Fibroblast of lung (primary cell): ENCODE results near the gene CNOT8. TPM values are rescaled to one million over a fixed set of nuclear protein-coding genes. Genes with fewer than 3 reads are reported as not detected.

ENCODE experiments used
- DNase-seq, 2 donors: peaks; one replicate each; pipeline versions ENCODE4 v3.0.0 to v3.0.0-alpha.2; 2010; ENCODE audit warnings: low read depth in 2 of 2
- H2AFZ ChIP-seq: 2 replicates; pipeline ENCODE4 v1.5.1; 2012; ENCODE audit warnings: low read length, control low read depth, inconsistent platforms
- H3K27ac ChIP-seq: 2 replicates; pipeline ENCODE4 v1.5.1; 2011; ENCODE audit warnings: low read length, control low read depth; ENCODE audit not compliant: insufficient read depth
- H3K27me3 ChIP-seq: 2 replicates; pipeline ENCODE4 v1.5.1; 2011; ENCODE audit warnings: mild to moderate bottlenecking, low read length; ENCODE audit not compliant: control insufficient read depth, insufficient read depth
- H3K36me3 ChIP-seq: 2 replicates; pipeline ENCODE4 v1.5.1; 2011; ENCODE audit warnings: low read length; ENCODE audit not compliant: control insufficient read depth, insufficient read depth
- H3K4me1 ChIP-seq: 2 replicates; pipeline ENCODE4 v1.5.1; 2011; ENCODE audit warnings: low read length; ENCODE audit not compliant: control insufficient read depth, insufficient read depth; ENCODE audit errors: extremely low read depth
- H3K4me2 ChIP-seq: 2 replicates; pipeline ENCODE4 v1.5.1; 2011; ENCODE audit warnings: low read length, control low read depth; ENCODE audit not compliant: insufficient read depth; ENCODE audit errors: extremely low read depth
- H3K4me3 ChIP-seq, 4 experiments: fragments of 200-600 bp in 1 of 4; sonication (generic) in 1 of 4; replicated peaks in 1 of 4; 2 replicates each; pipeline ENCODE4 v1.5.1; 2011 to 2016; ENCODE audit warnings: low read length in 4 of 4, low read depth in 3 of 4, mild to moderate bottlenecking in 3 of 4, control low read depth in 2 of 4, inconsistent platforms in 1 of 4, mixed read lengths in 1 of 4; ENCODE audit not compliant: insufficient read depth in 1 of 4; ENCODE audit errors: control extremely low read depth in 1 of 4
- H3K79me2 ChIP-seq: 2 replicates; pipeline ENCODE4 v1.5.1; 2012; ENCODE audit warnings: mild to moderate bottlenecking, low read length, inconsistent platforms; ENCODE audit not compliant: control insufficient read depth, insufficient read depth
- H3K9ac ChIP-seq: 2 replicates; pipeline ENCODE4 v1.5.1; 2011; ENCODE audit warnings: mild to moderate bottlenecking, low read length, control low read depth; ENCODE audit not compliant: insufficient read depth
- H3K9me3 ChIP-seq: 2 replicates; pipeline ENCODE4 v1.5.1; 2012; ENCODE audit warnings: low read depth, low read length; ENCODE audit not compliant: control insufficient read depth, insufficient read depth
- H4K20me1 ChIP-seq: 2 replicates; pipeline ENCODE4 v1.5.1; 2011; ENCODE audit warnings: low read length; ENCODE audit not compliant: control insufficient read depth, insufficient read depth; ENCODE audit errors: extremely low read depth
- EZH2 ChIP-seq: IDR thresholded peaks from 2 replicates; pipeline ENCODE4 v1.5.1; 2012; ENCODE audit warnings: low read length, control low read depth, mild to moderate bottlenecking; ENCODE audit errors: missing control alignments
- polyA plus RNA-seq, 2 donors: library from polyadenylated mRNA; depleted of rRNA in 1 of 2; stranded (reverse) in 1 of 2; unstranded in 1 of 2; fragments of >200 nt; gene quantifications; 2 replicates each; pipeline ENCODE4 v1.2.1, GENCODE V29; 2011 to 2012; ENCODE audit warnings: missing spikeins in 1 of 2
- total RNA-seq: library from RNA; depleted of rRNA; stranded (reverse); fragments of >200 nt; gene quantifications from 2 replicates; pipeline ENCODE4 v1.2.1, GENCODE V29; 2014
- TF ChIP-seq, protein P1 (sequence below), 2 donors: IDR thresholded peaks in 1 of 2; conservative IDR thresholded peaks in 1 of 2; 1 replicate in 1 of 2; 2 replicates in 1 of 2; pipeline ENCODE4 v1.5.1; 2011 to 2012; ENCODE audit warnings: low read length in 2 of 2, control low read depth in 1 of 2, inconsistent platforms in 1 of 2, low read depth in 1 of 2, mild to moderate bottlenecking in 1 of 2

The CNOT8 gene
- total and polyA plus RNA-seq, 2 donors (not counting 1 experiment from before 2014, with no cell fraction given): 50.7 to 66.7 TPM

- Histone ChIP-seq H3K27ac (no peak overlapping the region), H3K79me2 (no peaks in the 10 kb centered on the region), H4K20me1 (no peaks in the 10 kb centered on the region), H3K9ac (no peak overlapping the region), H3K27me3 (no peaks in the 10 kb centered on the region), H3K4me3 (no peak overlapping the region), H3K9me3 (no peaks in the 10 kb centered on the region), H3K36me3 (peaks cover 6% of the 10 kb centered on the region), H2AFZ (no peak overlapping the region), H3K4me2 (no peak overlapping the region), H3K4me1 (no peaks in the 10 kb centered on the region)
- no peak for DNase-seq
- TF ChIP-seq, protein P1, sequence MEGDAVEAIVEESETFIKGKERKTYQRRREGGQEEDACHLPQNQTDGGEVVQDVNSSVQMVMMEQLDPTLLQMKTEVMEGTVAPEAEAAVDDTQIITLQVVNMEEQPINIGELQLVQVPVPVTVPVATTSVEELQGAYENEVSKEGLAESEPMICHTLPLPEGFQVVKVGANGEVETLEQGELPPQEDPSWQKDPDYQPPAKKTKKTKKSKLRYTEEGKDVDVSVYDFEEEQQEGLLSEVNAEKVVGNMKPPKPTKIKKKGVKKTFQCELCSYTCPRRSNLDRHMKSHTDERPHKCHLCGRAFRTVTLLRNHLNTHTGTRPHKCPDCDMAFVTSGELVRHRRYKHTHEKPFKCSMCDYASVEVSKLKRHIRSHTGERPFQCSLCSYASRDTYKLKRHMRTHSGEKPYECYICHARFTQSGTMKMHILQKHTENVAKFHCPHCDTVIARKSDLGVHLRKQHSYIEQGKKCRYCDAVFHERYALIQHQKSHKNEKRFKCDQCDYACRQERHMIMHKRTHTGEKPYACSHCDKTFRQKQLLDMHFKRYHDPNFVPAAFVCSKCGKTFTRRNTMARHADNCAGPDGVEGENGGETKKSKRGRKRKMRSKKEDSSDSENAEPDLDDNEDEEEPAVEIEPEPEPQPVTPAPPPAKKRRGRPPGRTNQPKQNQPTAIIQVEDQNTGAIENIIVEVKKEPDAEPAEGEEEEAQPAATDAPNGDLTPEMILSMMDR (conservative IDR thresholded peaks at IDR 0.05 in 1 of 2, IDR thresholded peaks at IDR 0.05 in 1 of 2; ENCODE audit: low read depth in 1 of 2, low read length in 2 of 2): no peak
- no peak for TF ChIP-seq EZH2
Measured at GRCh38 chr5:154893381-154893780, 35.0 kb downstream of the CNOT8 start.

GRCh38 chr5:154895606-154896561 lies 37.5 kb downstream of the CNOT8 start:
- no peaks in the 10 kb centered on the region for H3K4me1 ChIP-seq
- DNase-seq: no peak
- no peak overlapping the region for H2AFZ ChIP-seq
- no peaks in the 10 kb centered on the region for H3K9me3 ChIP-seq
- H3K4me3 ChIP-seq: no peak overlapping the region
- no peaks in the 10 kb centered on the region for H4K20me1 ChIP-seq
- no peak for TF ChIP-seq EZH2
- TF ChIP-seq, protein P1 (conservative IDR thresholded peaks at IDR 0.05 in 1 of 2, IDR thresholded peaks at IDR 0.05 in 1 of 2; ENCODE audit: low read depth in 1 of 2, low read length in 2 of 2): no peak
- no peak overlapping the region for H3K9ac ChIP-seq
- H3K36me3 ChIP-seq: peaks cover 9% of the 10 kb centered on the region
- H3K27ac ChIP-seq: no peak overlapping the region
- no peaks in the 10 kb centered on the region for H3K79me2 ChIP-seq
- no peak overlapping the region for H3K4me2 ChIP-seq
- no peaks in the 10 kb centered on the region for H3K27me3 ChIP-seq

GRCh38 chr5:154896562-154897165 lies 38.2 kb downstream of the CNOT8 start:
- no peak overlapping the region for H3K4me3 ChIP-seq
- H3K4me2 ChIP-seq: no peak overlapping the region
- H3K79me2 ChIP-seq: no peaks in the 10 kb centered on the region
- no peak overlapping the region for H2AFZ ChIP-seq
- no peak for TF ChIP-seq EZH2
- TF ChIP-seq, protein P1 (conservative IDR thresholded peaks at IDR 0.05 in 1 of 2, IDR thresholded peaks at IDR 0.05 in 1 of 2; ENCODE audit: low read depth in 1 of 2, low read length in 2 of 2): no peak
- DNase-seq: no peak
- no peaks in the 10 kb centered on the region for H3K9me3 ChIP-seq
- no peaks in the 10 kb centered on the region for H3K4me1 ChIP-seq
- H3K27me3 ChIP-seq: no peaks in the 10 kb centered on the region
- no peak overlapping the region for H3K9ac ChIP-seq
- H3K36me3 ChIP-seq: peaks cover 9% of the 10 kb centered on the region
- H3K27ac ChIP-seq: no peak overlapping the region
- H4K20me1 ChIP-seq: no peaks in the 10 kb centered on the region
